ENCODE results near the gene TMEM212.

The TMEM212 gene

GRCh38 chr3:171845481-171846284, 2.5 kb downstream of the TMEM212 start:
- in situ Hi-C loops (cut with MboI; ENCODE audit: low pct_unique_long_range_greater_than_20kb, low sequenced_read_pairs, unreplicated experiment), result no loop called here
- DNase-seq (ENCODE audit: low spot score), result no peak
- no peak for TF ChIP-seq CTCF (IDR thresholded peaks at IDR 0.05; ENCODE audit: extremely low read depth, insufficient read depth, missing control alignments)

- peak; percentile 66 for DNase-seq (ENCODE audit: low spot score)
- TF ChIP-seq CTCF (IDR thresholded peaks at IDR 0.05; ENCODE audit: extremely low read depth, insufficient read depth, missing control alignments), result no peak
- in situ Hi-C loops (cut with MboI; ENCODE audit: low pct_unique_long_range_greater_than_20kb, low sequenced_read_pairs, unreplicated experiment), result no loop called here
These were observed 3.4 kb downstream of the TMEM212 start for GRCh38 chr3:171846597-171846996.

- no peak for DNase-seq (ENCODE audit: low spot score)
- TF ChIP-seq CTCF (IDR thresholded peaks at IDR 0.05; ENCODE audit: extremely low read depth, insufficient read depth, missing control alignments), result no peak
- in situ Hi-C loops (cut with MboI; ENCODE audit: low pct_unique_long_range_greater_than_20kb, low sequenced_read_pairs, unreplicated experiment), result no loop called here
These were observed 4.0 kb downstream of the TMEM212 start for GRCh38 chr3:171847133-171847532.

GRCh38 chr3:171847595-171848259, 4.6 kb downstream of the TMEM212 start:
- no peak for DNase-seq (ENCODE audit: low spot score)
- in situ Hi-C loops (cut with MboI; ENCODE audit: low pct_unique_long_range_greater_than_20kb, low sequenced_read_pairs, unreplicated experiment), result no loop called here
- TF ChIP-seq CTCF (IDR thresholded peaks at IDR 0.05; ENCODE audit: extremely low read depth, insufficient read depth, missing control alignments), result no peak

GRCh38 chr3:171849617-171850319, 6.6 kb downstream of the TMEM212 start:
- no peak for DNase-seq (ENCODE audit: low spot score)
- TF ChIP-seq CTCF (IDR thresholded peaks at IDR 0.05; ENCODE audit: extremely low read depth, insufficient read depth, missing control alignments), result no peak
- in situ Hi-C loops (cut with MboI; ENCODE audit: low pct_unique_long_range_greater_than_20kb, low sequenced_read_pairs, unreplicated experiment), result no loop called here

- no peak for DNase-seq (ENCODE audit: low spot score)
- TF ChIP-seq CTCF (IDR thresholded peaks at IDR 0.05; ENCODE audit: extremely low read depth, insufficient read depth, missing control alignments), result no peak
- in situ Hi-C loops (cut with MboI; ENCODE audit: low pct_unique_long_range_greater_than_20kb, low sequenced_read_pairs, unreplicated experiment), result no loop called here
These were observed 7.3 kb downstream of the TMEM212 start for GRCh38 chr3:171850320-171850959.

Data from GM13977 (cell line).